Measurements from ENCODE around the gene MERTK.
A peak's percentile ranks its signal among the peaks of the same experiment; 100 is the strongest.
"Not testable (repeated sequence)": the region's sequence is repeated elsewhere in the genome, so short reads cannot be mapped to it uniquely, and the experiment has no call there.

Gene MERTK

DNA sequence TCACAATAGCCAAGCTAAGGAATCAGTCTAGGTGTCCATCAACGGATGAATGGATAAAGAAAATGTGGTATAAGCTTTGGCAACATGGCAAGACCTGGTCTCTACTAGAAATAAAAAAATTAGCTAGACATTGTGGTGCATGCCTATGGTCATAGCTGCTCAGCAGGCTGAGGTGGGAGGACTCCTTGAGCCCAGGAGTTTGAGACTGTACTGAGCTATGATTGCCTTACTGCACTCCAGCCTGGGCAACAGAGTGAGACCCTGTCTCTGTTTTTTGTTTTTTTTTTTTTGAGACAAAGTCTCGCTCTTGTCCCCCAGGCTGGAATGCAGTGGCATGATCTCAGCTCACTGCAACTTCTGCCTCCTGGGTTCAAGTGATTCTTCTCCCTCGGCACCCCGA, 11.6 kb downstream of the MERTK start:
- DNase-seq (ENCODE audit: low read depth, low spot score): not testable (repeated sequence)

DNA sequence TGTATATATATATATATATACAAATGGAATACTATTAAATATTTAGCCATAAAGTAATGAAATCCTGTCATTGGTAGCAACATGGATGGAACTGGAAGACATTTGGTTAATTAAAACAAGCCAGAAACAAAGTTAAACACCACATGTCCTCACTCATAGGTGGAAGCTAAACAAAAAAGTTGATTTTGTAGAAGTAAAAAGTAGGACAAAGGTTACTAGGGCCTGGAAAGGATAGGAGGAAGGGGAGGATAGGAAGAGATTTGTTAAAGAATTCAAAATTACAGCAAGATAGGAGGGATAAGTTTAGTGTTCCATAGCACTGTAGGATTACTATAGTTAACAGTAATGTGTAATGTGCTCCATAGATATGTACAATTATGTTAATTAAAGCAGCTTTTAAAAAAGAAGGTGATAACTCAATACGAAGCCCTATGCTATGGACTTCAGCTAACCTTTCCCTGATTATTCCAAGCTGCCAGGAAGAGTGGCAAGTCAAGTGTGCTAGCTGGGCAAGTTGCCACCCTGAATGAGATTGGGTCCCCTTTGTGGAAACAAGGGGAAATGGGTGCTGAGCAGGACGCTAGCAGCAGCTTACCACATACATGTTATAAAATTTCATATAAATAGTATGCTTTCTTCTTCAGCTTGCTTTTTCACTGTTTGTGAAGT, 12.3 kb downstream of the MERTK start:
- no peak for DNase-seq (ENCODE audit: low read depth, low spot score)

DNA sequence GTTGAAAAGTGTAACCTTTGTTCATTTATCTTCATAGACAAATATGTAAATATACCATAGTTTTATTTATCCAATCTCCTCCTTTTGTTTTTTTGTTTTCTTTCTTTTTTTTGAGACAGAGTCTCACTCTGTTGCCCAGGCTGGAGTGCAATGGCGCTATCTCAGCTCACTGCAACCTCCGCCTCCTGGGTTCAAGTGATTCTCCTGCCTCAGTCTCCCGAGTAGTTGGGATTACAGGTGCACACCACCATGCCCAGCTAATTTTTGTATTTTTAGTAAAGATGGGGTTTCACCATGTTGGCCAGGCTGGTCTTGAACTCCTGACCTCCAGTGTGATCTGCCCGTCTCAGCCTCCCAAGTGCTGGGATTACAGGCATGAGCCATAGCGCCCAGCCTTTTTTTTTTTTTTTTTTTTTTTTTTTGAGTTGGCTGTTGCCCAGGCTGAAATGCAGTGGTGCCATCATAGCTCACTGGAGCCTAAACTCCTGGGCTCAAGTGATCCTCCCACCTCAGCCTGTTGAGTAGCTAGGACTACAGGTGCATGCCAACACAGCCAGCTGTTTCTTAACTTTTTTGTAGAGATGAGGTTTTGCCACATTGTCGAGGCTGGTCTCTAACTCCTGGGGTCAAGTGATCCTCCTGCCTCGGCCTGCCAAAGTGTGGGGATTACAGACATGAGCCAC, 13.0 kb downstream of the MERTK start:
- not testable (repeated sequence) for DNase-seq (ENCODE audit: low read depth, low spot score)

DNA sequence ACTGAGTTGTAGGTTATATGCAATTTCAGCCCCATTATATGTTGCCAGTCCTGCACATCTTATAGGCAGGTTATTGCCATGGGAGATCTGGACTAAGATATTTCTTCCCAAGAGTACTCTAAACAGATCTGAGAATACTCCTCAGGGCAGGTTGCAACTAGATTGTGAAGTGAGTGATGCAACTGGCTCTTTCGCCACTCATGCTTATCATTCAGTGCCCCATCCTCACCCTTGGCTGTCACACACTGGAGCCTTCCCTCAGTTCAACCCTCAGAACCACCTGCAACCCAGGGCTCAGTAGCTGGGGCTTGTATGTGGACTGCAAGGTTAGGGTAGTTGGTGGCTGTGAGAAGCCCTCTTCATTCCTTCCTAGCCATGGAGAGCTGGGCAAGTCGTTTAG, 14.1 kb downstream of the MERTK start:
- DNase-seq (ENCODE audit: low read depth, low spot score): no peak

DNA sequence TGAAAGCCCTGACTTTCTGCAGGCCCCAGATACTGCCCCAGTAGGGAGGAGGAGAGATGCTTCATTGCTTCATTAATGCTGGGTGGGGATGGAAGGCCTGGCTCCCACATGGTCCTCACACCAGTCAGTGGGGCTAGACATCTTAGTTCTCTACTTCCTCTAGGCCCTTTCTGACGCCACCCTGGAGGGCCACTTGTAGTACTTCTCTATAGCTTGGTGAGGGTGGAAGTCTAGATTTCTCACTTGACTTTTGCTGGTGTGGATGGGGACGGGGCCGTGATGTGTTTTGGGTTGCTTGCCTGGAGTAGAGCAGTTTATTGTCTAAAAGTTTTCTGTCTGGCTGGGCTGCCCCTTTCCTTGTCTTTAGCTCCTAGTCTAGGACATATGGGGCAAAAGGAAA, 18.7 kb downstream of the MERTK start:
- DNase-seq (ENCODE audit: low read depth, low spot score): no peak

DNA sequence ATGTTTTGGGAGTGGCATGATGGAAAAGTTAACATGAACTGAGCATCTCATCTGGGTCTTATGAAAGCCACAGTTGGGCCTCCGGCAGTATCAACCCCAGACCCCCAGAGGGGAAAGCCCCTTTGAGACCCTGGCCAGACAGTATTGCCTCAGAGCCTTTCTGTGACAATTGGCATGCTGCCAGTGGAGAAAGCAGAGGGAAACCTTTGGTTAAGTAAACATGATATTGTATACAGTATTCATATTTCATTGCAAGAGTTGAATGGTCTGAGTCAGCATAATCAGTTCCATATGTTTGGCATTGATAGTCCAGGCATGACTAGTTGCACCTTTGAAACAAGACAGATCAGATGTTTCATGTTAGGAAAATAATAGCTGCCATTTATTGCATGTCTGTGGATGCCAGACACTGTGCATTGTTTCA, 20.0 kb downstream of the MERTK start:
- no peak for DNase-seq (ENCODE audit: low read depth, low spot score)

DNA sequence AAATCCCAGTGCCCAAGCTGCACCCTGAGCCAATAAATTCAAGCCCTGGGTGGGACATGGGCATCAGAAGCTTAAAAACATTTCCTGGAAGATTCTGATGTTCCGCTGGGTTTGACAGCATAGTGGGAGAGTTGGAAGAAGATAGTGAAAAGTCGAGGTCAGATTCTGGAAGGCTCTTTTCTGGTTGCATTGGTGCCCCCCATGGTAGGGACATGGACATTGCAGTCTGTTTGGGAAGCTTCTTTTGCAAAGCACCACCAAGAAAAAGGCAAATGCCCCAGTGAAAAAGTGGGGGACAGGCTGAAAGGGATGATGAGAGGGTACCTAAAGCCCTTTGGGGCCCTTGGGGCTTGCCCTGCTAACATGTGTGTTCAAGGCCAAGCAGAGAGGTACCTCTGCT, 21.0 kb downstream of the MERTK start:
- DNase-seq (ENCODE audit: low read depth, low spot score): no peak

DNA sequence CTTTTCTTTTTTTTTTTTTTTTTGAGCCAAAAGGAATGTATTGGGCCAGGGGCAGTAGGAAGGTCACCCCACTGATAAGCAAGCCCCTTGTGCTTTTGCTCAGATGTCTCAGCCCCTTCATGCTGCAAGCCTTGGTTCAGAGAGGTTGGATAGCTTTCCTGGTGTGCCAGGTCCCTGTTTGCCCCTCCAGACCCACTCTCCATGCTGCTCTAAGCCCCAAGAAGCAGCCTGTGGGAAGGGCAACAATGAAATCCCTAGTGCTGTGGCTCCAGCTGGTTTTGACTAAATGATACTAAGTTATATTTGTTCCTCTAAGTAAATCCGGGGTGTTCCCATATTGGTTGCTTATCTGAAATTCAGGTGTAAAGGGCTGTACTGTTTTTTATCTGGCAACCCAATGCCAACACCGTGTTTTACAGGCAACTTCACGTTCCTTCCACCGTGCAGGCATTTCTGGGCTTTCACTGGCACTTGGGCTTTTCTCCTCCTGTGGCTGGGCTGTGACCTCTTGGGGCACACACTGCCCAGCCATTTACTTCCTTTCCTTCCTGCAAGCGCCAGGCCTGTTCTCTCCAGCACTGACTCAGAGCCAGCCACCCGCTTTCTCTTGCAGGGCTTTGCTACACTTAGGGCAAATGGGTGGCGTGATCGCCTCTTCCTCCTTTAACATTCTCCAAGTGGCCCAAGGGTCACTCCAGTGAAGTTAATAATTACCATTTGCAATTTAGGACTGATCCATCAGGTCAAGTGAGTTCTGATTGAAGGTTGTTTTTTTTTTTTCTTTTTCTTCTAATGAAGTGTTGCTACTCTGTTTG, 21.6 kb downstream of the MERTK start:
- DNase-seq (ENCODE audit: low read depth, low spot score): no peak

DNA sequence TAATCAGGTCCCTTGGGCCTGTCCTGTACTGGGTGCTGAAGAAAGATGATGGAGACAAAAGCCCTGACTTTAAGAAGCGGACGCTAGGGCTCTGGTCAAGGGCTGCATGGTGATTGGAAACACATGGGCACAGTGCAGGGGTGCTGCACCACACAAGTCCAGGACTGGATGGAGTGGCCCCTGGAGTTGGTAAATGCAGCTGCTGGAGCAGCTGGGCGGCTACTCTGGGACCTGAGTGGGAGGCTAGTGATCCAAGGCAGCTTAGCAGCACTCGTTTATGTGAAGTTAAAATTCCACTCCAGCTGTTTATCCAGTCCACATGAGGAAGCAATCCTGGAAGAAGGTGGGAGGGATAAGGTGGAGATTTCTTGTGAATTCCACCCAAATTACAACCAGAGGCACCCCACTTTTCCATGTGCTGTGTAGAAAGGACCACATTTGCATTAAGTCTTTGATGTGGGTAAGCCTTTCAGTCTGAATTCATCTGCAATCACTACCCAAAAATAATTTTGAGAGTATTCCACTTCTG, 24.9 kb downstream of the MERTK start:
- DNase-seq (ENCODE audit: low read depth, low spot score): no peak

DNA sequence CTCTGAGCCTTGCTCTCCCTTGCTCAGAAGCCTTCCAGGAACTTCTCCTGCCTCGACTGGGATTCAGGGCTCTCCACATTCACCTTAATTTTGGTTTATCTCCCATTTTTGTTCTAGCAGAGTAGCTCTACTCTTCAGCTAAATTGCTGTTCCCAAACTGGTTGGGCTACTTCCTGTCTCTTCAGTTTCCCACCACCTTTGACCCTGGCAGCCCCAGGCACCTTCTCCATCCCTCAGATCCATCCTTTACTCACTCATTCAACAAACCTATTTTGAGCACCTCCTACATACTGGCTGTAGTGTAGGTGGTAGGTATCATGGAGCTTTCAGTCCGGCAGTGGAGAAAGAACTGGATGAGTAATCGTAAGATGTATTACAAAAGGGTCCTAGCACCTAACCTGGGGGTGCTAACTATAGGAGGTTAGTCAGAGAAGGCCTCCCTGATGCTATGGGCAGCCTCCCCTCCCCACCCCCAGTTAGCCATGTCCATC, 26.3 kb downstream of the MERTK start:
- peak; percentile 66 for DNase-seq (ENCODE audit: low read depth, low spot score)

DNA sequence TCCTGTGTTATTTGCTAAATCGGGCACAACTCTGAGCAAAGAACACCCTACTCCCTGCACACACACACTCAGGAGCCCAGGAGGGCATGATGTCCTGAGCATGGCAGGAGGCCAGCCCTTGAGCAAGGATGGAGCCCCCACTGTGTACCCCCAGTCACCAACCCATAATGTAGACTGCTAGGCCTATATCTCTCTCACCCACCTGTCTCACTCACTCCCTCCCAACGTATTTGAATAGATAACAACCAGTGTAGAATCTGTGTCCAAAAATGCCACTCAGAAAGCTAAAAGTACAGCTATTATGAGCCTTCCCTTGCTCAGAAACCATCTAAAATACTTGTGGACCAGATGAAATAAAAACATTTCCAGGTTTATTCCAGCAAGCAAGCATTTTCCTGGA, 29.3 kb downstream of the MERTK start:
- no peak for DNase-seq (ENCODE audit: low read depth, low spot score)

DNA sequence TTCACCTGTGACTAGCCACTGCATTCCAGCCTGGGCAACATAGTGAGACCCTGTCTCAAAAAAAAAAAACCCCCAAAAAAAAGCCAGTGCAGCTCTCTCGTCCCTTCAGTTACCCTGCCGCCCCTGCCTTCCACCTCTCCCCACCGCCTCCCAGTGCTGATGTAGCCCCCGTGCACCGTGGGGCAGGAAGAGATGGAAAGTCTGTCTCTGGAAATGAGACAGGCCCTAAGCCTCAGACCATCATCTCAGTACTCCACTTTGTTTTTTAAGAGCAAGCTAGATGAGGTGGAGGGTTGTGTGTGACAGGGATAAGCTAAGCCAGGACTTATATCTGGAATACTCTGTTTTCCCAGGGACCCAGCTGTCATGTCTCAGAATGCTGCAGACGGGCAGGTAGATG, 32.0 kb downstream of the MERTK start:
- DNase-seq (ENCODE audit: low read depth, low spot score): no peak

DNA sequence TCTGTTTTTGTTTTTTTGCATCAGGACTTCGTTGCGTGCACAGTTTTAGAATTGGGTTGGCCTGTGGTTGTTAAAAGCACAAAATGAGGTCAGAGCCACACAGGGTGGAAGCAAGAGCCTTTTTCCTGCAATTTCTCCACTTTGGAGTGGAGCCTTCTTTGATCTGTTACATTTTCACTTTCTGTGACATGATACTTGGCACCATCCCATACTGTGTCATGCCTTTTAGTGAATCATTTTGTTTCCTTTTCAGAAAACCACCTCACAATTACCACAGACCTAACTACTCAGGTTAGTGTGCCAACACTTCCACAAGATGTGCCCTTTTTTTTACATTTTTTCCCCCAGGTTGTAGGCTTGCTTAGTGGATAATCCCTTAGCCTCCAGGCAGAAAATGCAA, 32.5 kb downstream of the MERTK start:
- no peak for DNase-seq (ENCODE audit: low read depth, low spot score)

DNA sequence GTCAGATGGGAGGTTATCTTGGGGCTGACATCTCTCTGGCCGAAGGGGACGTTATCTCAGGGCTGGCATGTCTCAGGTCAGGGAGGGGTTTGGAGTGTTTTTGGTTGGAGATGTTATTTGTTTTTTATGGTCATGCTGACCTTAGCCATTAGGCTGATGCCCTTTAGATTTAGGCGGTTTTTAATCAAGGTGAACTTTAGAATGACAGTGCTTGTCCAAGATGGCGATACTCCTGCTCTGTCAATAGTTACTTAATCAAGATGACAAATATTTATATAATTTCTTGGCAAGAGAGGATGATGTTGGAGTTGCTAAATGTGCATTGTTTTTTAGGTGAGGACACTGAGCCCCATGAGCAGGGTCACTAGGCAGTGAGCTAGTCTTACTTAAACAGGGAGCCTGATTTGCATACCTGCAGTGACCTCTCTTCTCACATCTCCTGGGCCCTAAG, 34.5 kb downstream of the MERTK start:
- peak; percentile 40 for DNase-seq (ENCODE audit: low read depth, low spot score)

DNA sequence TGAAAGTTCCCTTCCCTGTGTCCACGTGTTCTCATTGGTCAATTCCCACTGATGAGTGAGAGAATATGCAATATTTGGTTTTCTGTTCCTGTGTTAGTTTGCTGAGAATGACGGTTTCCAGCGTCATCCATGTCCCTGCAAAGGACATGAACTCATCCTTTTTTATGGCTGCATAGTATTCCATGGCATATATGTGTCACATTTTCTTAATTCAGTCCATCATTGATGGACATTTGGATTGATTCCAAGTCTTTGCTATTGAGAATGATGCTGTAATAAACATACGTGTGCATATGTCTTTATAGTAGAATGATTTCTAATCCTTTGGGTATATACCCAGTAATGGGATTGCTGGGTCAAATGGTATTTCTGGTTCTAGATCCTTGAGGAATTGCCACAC, 35.5 kb downstream of the MERTK start:
- not testable (repeated sequence) for DNase-seq (ENCODE audit: low read depth, low spot score)

DNA sequence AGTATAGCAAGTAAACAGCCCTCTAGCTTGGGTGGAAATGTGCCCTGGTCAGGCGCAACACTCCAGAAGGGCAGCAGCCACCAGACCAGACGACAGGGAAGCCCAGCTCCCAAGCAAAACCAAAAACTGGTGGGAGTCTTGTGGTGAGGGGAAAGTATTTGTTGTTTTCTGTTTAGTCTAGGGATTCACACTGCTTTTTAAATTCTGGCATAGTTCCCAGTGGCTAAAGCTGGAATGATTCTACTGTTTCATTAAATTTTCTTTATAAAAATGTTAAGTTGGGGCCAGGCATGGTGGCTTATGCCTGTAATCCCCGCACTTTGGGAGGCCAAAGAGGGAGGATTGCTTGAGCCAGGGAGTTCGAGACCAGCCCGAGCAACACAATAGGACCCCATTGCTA, 38.5 kb downstream of the MERTK start:
- no peak for DNase-seq (ENCODE audit: low read depth, low spot score)

DNA sequence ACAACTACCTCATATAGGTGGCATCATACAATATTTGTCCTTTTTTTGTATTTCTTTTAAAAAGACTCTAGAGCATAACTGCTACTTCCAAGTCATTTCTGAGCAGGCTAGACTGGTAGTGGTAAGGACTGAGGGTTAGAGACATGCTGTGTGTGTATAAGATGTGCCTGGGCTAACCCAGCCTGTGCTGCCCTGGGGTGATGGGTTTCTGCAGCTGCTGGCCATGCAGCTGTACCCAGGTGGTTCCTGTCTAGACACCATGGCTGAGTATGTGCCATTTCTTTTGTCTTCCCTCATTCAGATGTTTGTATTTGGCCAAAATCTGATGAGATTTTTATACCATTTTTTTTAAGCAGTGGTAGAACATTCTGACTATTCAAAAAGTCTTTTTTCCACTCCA, 40.0 kb downstream of the MERTK start:
- no peak for DNase-seq (ENCODE audit: low read depth, low spot score)

DNA sequence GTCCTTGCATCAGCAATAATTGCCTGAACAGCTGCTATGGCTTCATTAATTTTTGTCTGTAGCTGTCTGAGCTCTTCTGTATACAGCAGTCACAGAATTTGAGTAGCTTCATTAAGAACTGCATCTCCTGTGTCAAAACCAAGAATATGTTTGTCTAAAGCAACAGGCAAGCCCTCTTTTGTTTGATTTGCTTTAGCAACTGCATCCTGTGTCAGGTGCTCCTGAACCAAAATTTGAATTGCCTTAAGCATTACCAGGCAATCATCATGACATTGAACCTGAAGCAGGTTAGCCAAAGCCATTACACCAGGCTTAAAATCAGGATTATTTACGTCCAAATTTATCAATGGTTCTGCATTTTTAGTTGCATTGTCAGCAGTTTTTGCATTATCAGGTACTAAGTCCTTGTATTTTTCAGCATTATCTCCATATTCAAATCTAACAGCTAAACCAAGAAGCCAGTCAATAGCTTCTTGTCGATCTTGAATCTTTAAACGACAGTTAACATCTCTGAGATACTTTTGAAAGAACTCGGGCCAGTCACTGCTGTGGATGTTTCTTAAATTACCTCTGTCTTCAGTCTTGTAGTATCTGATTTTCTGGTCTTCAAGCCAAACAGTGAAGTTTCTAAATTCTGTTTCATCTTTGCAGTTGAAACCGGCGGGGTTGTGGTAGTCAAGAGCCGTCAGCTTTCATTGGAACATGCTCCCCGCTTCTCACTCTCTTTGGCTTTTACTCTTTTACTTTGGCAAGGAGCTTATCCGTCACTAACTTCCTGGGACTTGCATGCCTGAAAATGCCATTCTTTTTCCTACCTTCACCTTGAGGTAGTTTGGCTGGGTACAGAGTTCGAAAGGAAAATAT, 42.2 kb downstream of the MERTK start:
- no peak for DNase-seq (ENCODE audit: low read depth, low spot score)

DNA sequence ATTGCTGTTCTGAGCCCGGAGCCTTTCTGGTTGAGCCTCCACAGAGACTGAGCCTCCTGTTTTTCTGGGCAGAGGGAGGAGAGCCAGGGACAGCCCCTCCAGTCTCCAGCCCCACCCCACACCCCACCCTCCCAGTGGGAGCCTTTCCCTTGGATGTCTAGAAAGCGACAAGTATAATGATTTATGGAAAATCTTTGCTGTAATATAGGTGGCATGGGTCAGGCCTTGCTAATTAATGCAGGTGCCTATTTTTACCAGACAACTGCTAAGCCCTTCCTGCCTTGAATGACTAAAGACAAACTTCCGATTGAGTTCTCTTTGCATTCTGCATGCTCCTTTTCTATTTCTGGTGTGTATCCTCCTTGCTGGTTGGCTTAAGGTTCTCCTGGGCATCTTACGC, 43.1 kb downstream of the MERTK start:
- no peak for DNase-seq (ENCODE audit: low read depth, low spot score)

DNA sequence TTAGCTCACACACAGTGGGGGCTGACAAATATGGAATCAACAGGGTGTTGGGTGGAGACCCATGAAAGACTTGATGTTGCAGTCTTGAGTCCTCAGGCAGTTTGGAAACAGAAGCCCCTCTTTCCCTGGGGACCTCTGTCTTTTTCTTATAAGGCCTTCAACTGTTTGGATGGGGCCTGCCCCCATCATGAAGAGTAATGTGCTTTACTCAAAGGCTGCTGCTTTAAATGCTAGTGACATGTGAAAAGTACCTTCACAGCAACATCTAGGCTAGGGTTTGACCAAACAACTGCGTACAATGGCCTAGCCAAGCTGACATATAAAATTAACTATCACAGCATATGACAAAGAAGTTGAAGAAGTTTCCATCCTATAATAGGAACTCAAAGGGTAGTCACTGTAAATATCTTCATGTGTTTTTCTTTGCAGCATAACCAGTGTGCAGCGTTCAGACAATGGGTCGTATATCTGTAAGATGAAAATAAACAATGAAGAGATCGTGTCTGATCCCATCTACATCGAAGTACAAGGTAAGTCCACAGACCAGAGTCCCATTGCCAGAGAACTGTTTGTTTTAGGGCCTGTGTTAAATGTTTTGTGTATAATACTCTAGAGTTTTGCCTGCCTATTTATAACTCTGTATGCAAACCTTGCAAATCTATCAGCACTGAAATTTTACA, 46.3 kb downstream of the MERTK start:
- DNase-seq (ENCODE audit: low read depth, low spot score): no peak

All from ELF-1 (cell line).